ENCODE measurements around the gene SNCB.

DNA sequence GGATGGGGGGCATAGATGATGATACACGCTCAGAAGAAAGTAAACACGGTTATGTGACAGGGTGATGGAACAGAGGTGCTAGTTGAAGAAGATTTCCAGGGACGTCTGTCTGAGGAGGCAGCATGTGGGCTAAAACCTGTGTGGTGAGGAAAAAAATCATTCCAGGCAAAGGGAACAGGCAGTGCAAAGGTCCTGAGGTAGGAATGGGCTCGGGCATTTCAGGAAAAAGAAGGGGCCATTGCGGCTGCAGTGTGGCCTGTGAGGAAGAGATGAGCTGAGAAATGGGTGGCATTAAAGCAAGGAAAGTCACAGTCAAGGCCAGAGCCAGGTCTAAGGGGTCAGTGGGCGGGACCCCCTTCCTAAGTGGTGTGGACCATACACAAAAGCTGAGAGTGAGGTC, 35.2 kb upstream of the SNCB start:
- TF ChIP-seq, protein P1, sequence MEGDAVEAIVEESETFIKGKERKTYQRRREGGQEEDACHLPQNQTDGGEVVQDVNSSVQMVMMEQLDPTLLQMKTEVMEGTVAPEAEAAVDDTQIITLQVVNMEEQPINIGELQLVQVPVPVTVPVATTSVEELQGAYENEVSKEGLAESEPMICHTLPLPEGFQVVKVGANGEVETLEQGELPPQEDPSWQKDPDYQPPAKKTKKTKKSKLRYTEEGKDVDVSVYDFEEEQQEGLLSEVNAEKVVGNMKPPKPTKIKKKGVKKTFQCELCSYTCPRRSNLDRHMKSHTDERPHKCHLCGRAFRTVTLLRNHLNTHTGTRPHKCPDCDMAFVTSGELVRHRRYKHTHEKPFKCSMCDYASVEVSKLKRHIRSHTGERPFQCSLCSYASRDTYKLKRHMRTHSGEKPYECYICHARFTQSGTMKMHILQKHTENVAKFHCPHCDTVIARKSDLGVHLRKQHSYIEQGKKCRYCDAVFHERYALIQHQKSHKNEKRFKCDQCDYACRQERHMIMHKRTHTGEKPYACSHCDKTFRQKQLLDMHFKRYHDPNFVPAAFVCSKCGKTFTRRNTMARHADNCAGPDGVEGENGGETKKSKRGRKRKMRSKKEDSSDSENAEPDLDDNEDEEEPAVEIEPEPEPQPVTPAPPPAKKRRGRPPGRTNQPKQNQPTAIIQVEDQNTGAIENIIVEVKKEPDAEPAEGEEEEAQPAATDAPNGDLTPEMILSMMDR (IDR thresholded peaks at IDR 0.05): no peak
- no peak for TF ChIP-seq POLR2A (IDR thresholded peaks at IDR 0.05)

All from right lobe of liver (tissue), 4 donors.